HG03520 (cell line): ENCODE data around the gene SLC39A12.

ENCODE experiments used
- ATAC-seq: cut with Tn5 transposase; IDR thresholded peaks from one replicate; pipeline ENCODE4 v1.9.1; 2021; ENCODE audit warnings: mild to moderate bottlenecking, moderate library complexity; ENCODE audit not compliant: unreplicated experiment

Gene SLC39A12

GRCh38 chr10:18043148-18044006 is 91.7 kb downstream of the SLC39A12 start:
- no peak for ATAC-seq

- ATAC-seq: no peak
Measured at GRCh38 chr10:18044976-18045720, 93.4 kb downstream of the SLC39A12 start.

GRCh38 chr10:18056583-18056982 is 104.9 kb downstream of the SLC39A12 start:
- no peak for ATAC-seq

- ATAC-seq: no peak
Measured at GRCh38 chr10:18059826-18060559, 108.3 kb downstream of the SLC39A12 start.

- ATAC-seq: no peak
Measured at GRCh38 chr10:18066947-18067346, 115.2 kb downstream of the SLC39A12 start.

- no peak for ATAC-seq
Measured at GRCh38 chr10:18068401-18068800, 116.7 kb downstream of the SLC39A12 start.

- ATAC-seq: no peak
Measured at GRCh38 chr10:18071591-18071990, 119.9 kb downstream of the SLC39A12 start.

- ATAC-seq: no peak
Measured at GRCh38 chr10:18073314-18073713, 121.6 kb downstream of the SLC39A12 start.

- no peak for ATAC-seq
Measured at GRCh38 chr10:18075881-18076280, 124.2 kb downstream of the SLC39A12 start.

- no peak for ATAC-seq
Measured at GRCh38 chr10:18079665-18080295, 128.1 kb downstream of the SLC39A12 start.

- no peak for ATAC-seq
Measured at GRCh38 chr10:18082381-18082780, 130.7 kb downstream of the SLC39A12 start.

GRCh38 chr10:18085855-18086254 is 134.1 kb downstream of the SLC39A12 start:
- no peak for ATAC-seq

- ATAC-seq: no peak
Measured at GRCh38 chr10:18086746-18087145, 135.0 kb downstream of the SLC39A12 start.

- no peak for ATAC-seq
Measured at GRCh38 chr10:18087355-18087754, 135.6 kb downstream of the SLC39A12 start.
